ENCODE measurements around the gene SRD5A1.
A peak's percentile ranks its signal among the peaks of the same experiment; 100 is the strongest.

The SRD5A1 gene

GRCh38 chr5:6686915-6687409, 53.7 kb downstream of the SRD5A1 start:
- peak; percentile 56 for DNase-seq

GRCh38 chr5:6687505-6687904, 54.3 kb downstream of the SRD5A1 start:
- DNase-seq: no peak

- DNase-seq: no peak
Observed at GRCh38 chr5:6692906-6693305, 59.7 kb downstream of the SRD5A1 start.

- no peak for DNase-seq
Observed at GRCh38 chr5:6698696-6699095, 65.5 kb downstream of the SRD5A1 start.

GRCh38 chr5:6699357-6699756, 66.1 kb downstream of the SRD5A1 start:
- DNase-seq: no peak

GRCh38 chr5:6700074-6700684, 66.9 kb downstream of the SRD5A1 start:
- no peak for DNase-seq

- no peak for DNase-seq
Observed at GRCh38 chr5:6700685-6701355, 67.6 kb downstream of the SRD5A1 start.

GRCh38 chr5:6701491-6701890, 68.3 kb downstream of the SRD5A1 start:
- no peak for DNase-seq

- no peak for DNase-seq
Observed at GRCh38 chr5:6702633-6703032, 69.4 kb downstream of the SRD5A1 start.

- DNase-seq: no peak
Observed at GRCh38 chr5:6703806-6704205, 70.6 kb downstream of the SRD5A1 start.

- DNase-seq: peak; percentile 87
Observed at GRCh38 chr5:6704361-6704851, 71.2 kb downstream of the SRD5A1 start.

GRCh38 chr5:6705088-6705487, 71.8 kb downstream of the SRD5A1 start:
- no peak for DNase-seq

- DNase-seq: no peak
Observed at GRCh38 chr5:6705959-6706358, 72.7 kb downstream of the SRD5A1 start.

GRCh38 chr5:6707852-6708251, 74.6 kb downstream of the SRD5A1 start:
- DNase-seq: no peak

- DNase-seq: no peak
Observed at GRCh38 chr5:6708814-6709213, 75.6 kb downstream of the SRD5A1 start.

- DNase-seq: no peak
Observed at GRCh38 chr5:6710070-6710469, 76.8 kb downstream of the SRD5A1 start.

- no peak for DNase-seq
Observed at GRCh38 chr5:6710551-6711318, 77.5 kb downstream of the SRD5A1 start.

GRCh38 chr5:6711409-6712141, 78.3 kb downstream of the SRD5A1 start:
- no peak for DNase-seq

- DNase-seq: peak; percentile 66
Observed at GRCh38 chr5:6712142-6712576, 78.9 kb downstream of the SRD5A1 start.

- peak; percentile 95 for DNase-seq
Observed at GRCh38 chr5:6712577-6713273, 79.5 kb downstream of the SRD5A1 start.

GRCh38 chr5:6713274-6714225, 80.3 kb downstream of the SRD5A1 start, which contains the start of gene TENT4A:
Gene TENT4A, plus strand, starts transcription at chr5:6713432. Its CDS starts 552 bp downstream, at chr5:6713984.
- DNase-seq: peak; percentile 21

Measured in fibroblast of skin of back (primary cell).